ENCODE data around the gene ITGA5.

Gene ITGA5

DNA sequence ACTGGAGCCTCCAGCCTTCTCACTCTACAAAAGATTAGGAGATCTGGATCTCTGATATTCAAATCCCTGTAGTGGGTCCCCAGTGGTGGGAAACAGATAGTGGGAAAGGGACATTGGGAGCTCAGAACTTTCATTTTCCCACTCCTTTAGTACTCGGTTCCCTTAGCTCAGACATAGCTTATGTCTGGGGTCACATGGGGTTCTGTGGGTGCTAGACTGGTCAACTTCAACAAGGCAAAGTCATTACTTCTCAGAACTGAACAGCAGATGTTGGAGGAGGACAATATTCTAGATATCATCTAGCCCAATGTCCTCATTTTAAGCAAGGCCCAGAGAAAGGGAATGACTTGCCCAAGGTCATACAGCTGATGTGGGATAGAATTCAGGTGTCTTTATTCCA is 19.5 kb upstream of the ITGA5 start:
- Histone ChIP-seq H3K79me2 (ENCODE audit: low read length) (no peaks in the 10 kb centered on the region), H3K27ac (ENCODE audit: low read length) (no peak overlapping the region), H3K9me3 (ENCODE audit: insufficient read depth, low read length) (no peaks in the 10 kb centered on the region), H3K9ac (ENCODE audit: low read length) (no peak overlapping the region), H3K4me3 (ENCODE audit: low read length) (no peak overlapping the region), H3K27me3 (ENCODE audit: low read depth, low read length) (peaks cover 34% of the 10 kb centered on the region), H3K4me2 (ENCODE audit: low read length) (no peak overlapping the region), H2AFZ (ENCODE audit: low read depth, low read length) (no peak overlapping the region), H3K4me1 (ENCODE audit: low read length) (peaks cover 7% of the 10 kb centered on the region; the same call in 1 of the 2 replicates), H3K36me3 (replicated peaks; ENCODE audit: low read depth, low read length) (no peaks in the 10 kb centered on the region), H4K20me1 (ENCODE audit: insufficient read depth, low read length) (no peaks in the 10 kb centered on the region)
- no peak for TF ChIP-seq EZH2phosphoT487 (IDR thresholded peaks at IDR 0.05; ENCODE audit: low read depth)
- TF ChIP-seq, protein P1, sequence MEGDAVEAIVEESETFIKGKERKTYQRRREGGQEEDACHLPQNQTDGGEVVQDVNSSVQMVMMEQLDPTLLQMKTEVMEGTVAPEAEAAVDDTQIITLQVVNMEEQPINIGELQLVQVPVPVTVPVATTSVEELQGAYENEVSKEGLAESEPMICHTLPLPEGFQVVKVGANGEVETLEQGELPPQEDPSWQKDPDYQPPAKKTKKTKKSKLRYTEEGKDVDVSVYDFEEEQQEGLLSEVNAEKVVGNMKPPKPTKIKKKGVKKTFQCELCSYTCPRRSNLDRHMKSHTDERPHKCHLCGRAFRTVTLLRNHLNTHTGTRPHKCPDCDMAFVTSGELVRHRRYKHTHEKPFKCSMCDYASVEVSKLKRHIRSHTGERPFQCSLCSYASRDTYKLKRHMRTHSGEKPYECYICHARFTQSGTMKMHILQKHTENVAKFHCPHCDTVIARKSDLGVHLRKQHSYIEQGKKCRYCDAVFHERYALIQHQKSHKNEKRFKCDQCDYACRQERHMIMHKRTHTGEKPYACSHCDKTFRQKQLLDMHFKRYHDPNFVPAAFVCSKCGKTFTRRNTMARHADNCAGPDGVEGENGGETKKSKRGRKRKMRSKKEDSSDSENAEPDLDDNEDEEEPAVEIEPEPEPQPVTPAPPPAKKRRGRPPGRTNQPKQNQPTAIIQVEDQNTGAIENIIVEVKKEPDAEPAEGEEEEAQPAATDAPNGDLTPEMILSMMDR (IDR thresholded peaks at IDR 0.05; ENCODE audit: low read depth, low read length): no peak

DNA sequence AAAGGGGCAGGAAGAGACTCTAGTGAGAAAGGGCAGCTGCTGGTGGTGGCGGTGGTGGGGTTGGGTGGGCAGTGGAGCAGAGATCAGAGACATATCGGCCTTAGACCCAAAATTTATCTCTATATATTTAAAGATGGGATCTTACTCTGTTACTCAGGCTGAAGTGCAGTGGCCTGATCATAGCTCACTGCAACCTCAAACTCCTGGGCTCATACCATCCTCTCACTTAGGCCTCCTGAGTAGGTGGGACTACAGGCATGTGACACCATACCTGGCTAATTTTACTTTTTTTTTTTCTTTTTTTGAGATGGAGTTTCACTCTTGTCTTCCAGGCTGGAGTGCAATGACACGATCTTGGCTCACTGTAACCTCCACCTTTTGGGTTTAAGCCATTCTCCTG is 18.6 kb upstream of the ITGA5 start:
- H3K4me2 ChIP-seq (ENCODE audit: low read length): no peak overlapping the region
- peaks cover 7% of the 10 kb centered on the region; the same call in 1 of the 2 replicates for H3K4me1 ChIP-seq (ENCODE audit: low read length)
- TF ChIP-seq, protein P1 (IDR thresholded peaks at IDR 0.05; ENCODE audit: low read depth, low read length): no peak
- no peak for TF ChIP-seq EZH2phosphoT487 (IDR thresholded peaks at IDR 0.05; ENCODE audit: low read depth)
- peaks cover 33% of the 10 kb centered on the region for H3K27me3 ChIP-seq (ENCODE audit: low read depth, low read length)
- no peak overlapping the region for H3K4me3 ChIP-seq (ENCODE audit: low read length)
- no peak overlapping the region for H2AFZ ChIP-seq (ENCODE audit: low read depth, low read length)
- H3K79me2 ChIP-seq (ENCODE audit: low read length): no peaks in the 10 kb centered on the region
- no peaks in the 10 kb centered on the region for H3K9me3 ChIP-seq (ENCODE audit: insufficient read depth, low read length)
- no peak overlapping the region for H3K9ac ChIP-seq (ENCODE audit: low read length)
- H4K20me1 ChIP-seq (ENCODE audit: insufficient read depth, low read length): no peaks in the 10 kb centered on the region
- H3K27ac ChIP-seq (ENCODE audit: low read length): no peak overlapping the region
- no peaks in the 10 kb centered on the region for H3K36me3 ChIP-seq (replicated peaks; ENCODE audit: low read depth, low read length)

DNA sequence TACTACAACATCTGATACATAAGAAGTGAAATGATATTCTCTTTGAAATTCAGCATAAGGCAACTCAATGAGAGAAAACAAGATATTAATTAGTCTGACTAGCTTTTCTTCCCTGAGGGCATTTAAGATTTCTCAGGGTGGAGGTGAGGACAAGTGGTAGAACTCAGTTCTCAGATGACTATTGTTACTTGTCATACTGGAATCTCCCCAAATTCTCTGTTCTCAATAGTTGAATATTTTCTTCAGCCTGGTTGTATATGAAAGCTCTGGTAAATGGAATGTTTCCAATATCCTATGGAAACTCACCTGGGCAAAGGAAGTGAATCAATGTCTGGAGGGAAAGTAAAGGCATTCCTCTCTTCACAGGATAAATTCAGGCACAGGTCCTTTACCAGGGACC is 18.2 kb upstream of the ITGA5 start:
- Histone ChIP-seq H3K9ac (ENCODE audit: low read length) (no peak overlapping the region), H2AFZ (ENCODE audit: low read depth, low read length) (no peak overlapping the region), H3K27ac (ENCODE audit: low read length) (no peak overlapping the region), H4K20me1 (ENCODE audit: insufficient read depth, low read length) (no peaks in the 10 kb centered on the region), H3K4me3 (ENCODE audit: low read length) (no peak overlapping the region), H3K4me2 (ENCODE audit: low read length) (no peak overlapping the region), H3K27me3 (ENCODE audit: low read depth, low read length) (peaks cover 33% of the 10 kb centered on the region), H3K9me3 (ENCODE audit: insufficient read depth, low read length) (no peaks in the 10 kb centered on the region), H3K79me2 (ENCODE audit: low read length) (no peaks in the 10 kb centered on the region), H3K36me3 (replicated peaks; ENCODE audit: low read depth, low read length) (no peaks in the 10 kb centered on the region), H3K4me1 (ENCODE audit: low read length) (peaks cover 7% of the 10 kb centered on the region; the same call in 1 of the 2 replicates)
- TF ChIP-seq, protein P1 (IDR thresholded peaks at IDR 0.05; ENCODE audit: low read depth, low read length): no peak

DNA sequence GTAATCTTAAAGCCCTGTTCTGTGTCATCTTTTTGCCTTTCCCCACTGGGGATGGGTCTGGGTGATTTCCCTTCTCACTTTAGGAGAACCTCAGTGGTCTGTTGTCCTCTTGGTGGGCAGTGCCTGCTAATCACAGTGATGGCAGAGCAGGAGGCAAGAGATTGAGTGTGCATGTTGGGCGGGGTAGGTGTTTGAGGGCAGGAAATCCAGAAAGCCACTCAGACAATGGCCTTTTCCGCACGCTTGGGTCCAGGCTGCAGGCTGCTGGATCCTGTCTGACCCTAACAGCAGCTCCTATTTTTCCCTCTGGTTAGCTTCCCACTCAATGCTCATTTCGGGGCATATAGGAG is 13.7 kb upstream of the ITGA5 start:
- H3K4me1 ChIP-seq (ENCODE audit: low read length): peaks cover 7% of the 10 kb centered on the region; the same call in 1 of the 2 replicates
- TF ChIP-seq, protein P1 (IDR thresholded peaks at IDR 0.05; ENCODE audit: low read depth, low read length): no peak
- TF ChIP-seq EZH2phosphoT487 (IDR thresholded peaks at IDR 0.05; ENCODE audit: low read depth): no peak
- H2AFZ ChIP-seq (ENCODE audit: low read depth, low read length): no peak overlapping the region
- no peaks in the 10 kb centered on the region for H4K20me1 ChIP-seq (ENCODE audit: insufficient read depth, low read length)
- H3K79me2 ChIP-seq (ENCODE audit: low read length): no peaks in the 10 kb centered on the region
- peaks cover 39% of the 10 kb centered on the region for H3K27me3 ChIP-seq (ENCODE audit: low read depth, low read length)
- H3K4me2 ChIP-seq (ENCODE audit: low read length): no peak overlapping the region
- H3K9me3 ChIP-seq (ENCODE audit: insufficient read depth, low read length): no peaks in the 10 kb centered on the region
- no peak overlapping the region for H3K4me3 ChIP-seq (ENCODE audit: low read length)
- H3K27ac ChIP-seq (ENCODE audit: low read length): no peak overlapping the region
- H3K36me3 ChIP-seq (replicated peaks; ENCODE audit: low read depth, low read length): no peaks in the 10 kb centered on the region
- H3K9ac ChIP-seq (ENCODE audit: low read length): no peak overlapping the region
